ENCODE data around the gene TRPM3. TPM values are rescaled to one million over a fixed set of nuclear protein-coding genes. Genes with fewer than 3 reads are reported as not detected.

TRPM3 gene
- total and polyA plus RNA-seq, 2 of the 8 experiments (the other 6 are each of a cell fraction or from before 2014, with no cell fraction given): 2.4 to 10.9 TPM

GRCh38 chr9:70506159-70506558 is 615.3 kb downstream of the TRPM3 start:
- no peak overlapping the region for H2BK20ac ChIP-seq (ENCODE audit: low read length)
- H3K27ac ChIP-seq (ENCODE audit: low read depth, low read length): no peak overlapping the region
- POLR2A ChIA-PET (ENCODE audit: partially characterized antibody): no interaction called here
- CTCF ChIA-PET (ENCODE audit: partially characterized antibody): no interaction called here
- WGBS, 2 experiments (ENCODE audit: extremely low coverage in 1 of 2, insufficient coverage in 1 of 2, insufficient read length in 1 of 2, insufficient replicate concordance in 2 of 2, low coverage in 1 of 2, low lambda C conversion rate in 2 of 2, missing lambda C conversion rate in 1 of 2): 72% methylated on average over 2 of the region's 2 CpGs; no CpG with 5 or more reads in 1 of the 2 experiments
- no peak overlapping the region for H3K14ac ChIP-seq (ENCODE audit: insufficient read length)
- no peak overlapping the region for H3K23ac ChIP-seq (ENCODE audit: insufficient read length)
- no peak overlapping the region for H2BK12ac ChIP-seq (ENCODE audit: low read depth, low read length)
- no peaks in the 10 kb centered on the region for H3K79me2 ChIP-seq (ENCODE audit: control insufficient read depth in 1 of 2, insufficient read depth in 2 of 2, low read length in 2 of 2)
- H3K23me2 ChIP-seq (ENCODE audit: low read depth, low read length): no peaks in the 10 kb centered on the region
- H3K79me1 ChIP-seq (ENCODE audit: low read depth, low read length): no peaks in the 10 kb centered on the region
- no peak overlapping the region for H3K4ac ChIP-seq (replicated peaks; ENCODE audit: insufficient read length, low read depth, low read length)
- H3K27me3 ChIP-seq (replicated peaks in 1 of 4; ENCODE audit: control insufficient read depth in 3 of 4, extremely low read depth in 1 of 4, insufficient read depth in 3 of 4, low read length in 3 of 4): no peaks in the 10 kb centered on the region
- H3K18ac ChIP-seq (ENCODE audit: extremely low read depth, low read length): no peak overlapping the region
- no peak overlapping the region for H4K5ac ChIP-seq (ENCODE audit: insufficient read length, low read depth, low read length)
- FAIRE-seq: no peak
- no peak overlapping the region for H2BK120ac ChIP-seq (replicated peaks; ENCODE audit: low read depth, low read length)
- H2AK5ac ChIP-seq (ENCODE audit: low read depth, low read length): no peak overlapping the region
- no peak overlapping the region for H2BK15ac ChIP-seq (ENCODE audit: low read length)
- no peaks in the 10 kb centered on the region for H4K20me1 ChIP-seq (replicated peaks in 1 of 2; ENCODE audit: control insufficient read depth in 1 of 2, insufficient read depth in 2 of 2, low read length in 2 of 2)
- no peaks in the 10 kb centered on the region for H3K4me1 ChIP-seq (replicated peaks in 1 of 4; ENCODE audit: control insufficient read depth in 3 of 4, insufficient read depth in 4 of 4, low read length in 3 of 4)
- no peak overlapping the region for H3K9ac ChIP-seq (replicated peaks in 1 of 4; ENCODE audit: extremely low read depth in 1 of 4, low read depth in 3 of 4, low read length in 3 of 4)
- H4K91ac ChIP-seq (replicated peaks; ENCODE audit: insufficient read length, low read length): no peak overlapping the region
- no peak overlapping the region for H3K4me3 ChIP-seq (ENCODE audit: extremely low read depth in 1 of 4, insufficient read depth in 2 of 4, low read depth in 3 of 4, low read length in 4 of 4)
- no peak overlapping the region for H2BK5ac ChIP-seq (ENCODE audit: low read depth, low read length)
- H2AFZ ChIP-seq (ENCODE audit: low read length): no peak overlapping the region
- H4K8ac ChIP-seq (ENCODE audit: extremely low read depth, insufficient read depth, low read length): no peak overlapping the region
- H3K36me3 ChIP-seq (ENCODE audit: control insufficient read depth in 2 of 4, insufficient read depth in 4 of 4, low read length in 3 of 4): no peaks in the 10 kb centered on the region
- DNase-seq (ENCODE audit: low read depth in 1 of 2, low spot score in 2 of 2): no peak
- H3K9me3 ChIP-seq (ENCODE audit: insufficient read depth in 2 of 2, low read depth in 1 of 2, low read length in 1 of 2): peaks cover 0 to 4% of the 10 kb centered on the region in 2 experiments; a peak in 3 of 4 replicates
- no peak overlapping the region for H3K4me2 ChIP-seq (ENCODE audit: insufficient read depth in 1 of 2, low read depth in 2 of 2, low read length in 2 of 2)
- no peak overlapping the region for H3K56ac ChIP-seq (replicated peaks; ENCODE audit: insufficient read length, low read depth, low read length)
- no peak for TF ChIP-seq SIN3A (conservative IDR thresholded peaks at IDR 0.05 in 1 of 2, IDR thresholded peaks at IDR 0.05 in 1 of 2; ENCODE audit: low read depth in 1 of 2, low read length in 2 of 2)
- TF ChIP-seq KDM1A (IDR thresholded peaks at IDR 0.05; ENCODE audit: borderline replicate concordance, low read length): no peak
- no peak for TF ChIP-seq NANOG (IDR thresholded peaks at IDR 0.05; ENCODE audit: insufficient read depth, low read depth, low read length, poor library complexity, severe bottlenecking)
- no peak for TF ChIP-seq CHD2 (IDR thresholded peaks at IDR 0.05; ENCODE audit: low read length)
- no peak for TF ChIP-seq FOSL1 (IDR thresholded peaks at IDR 0.05; ENCODE audit: insufficient read depth, low read depth, low read length)

All from H1 (cell line).